GM23338 (cell line): ENCODE results near the gene R3HDM1. TPM values are rescaled to one million over a fixed set of nuclear protein-coding genes. Genes with fewer than 3 reads are reported as not detected.

Source experiments
- ATAC-seq: fragments of 200-7000 bp; cut with Tn5 transposase; 3 replicates; pipeline ENCODE4 v1.9.1; 2020
- DNase-seq: peaks from one replicate; pipeline ENCODE4 v3.0.0-alpha.2; 2015; ENCODE audit warnings: low spot score
- H2AFZ ChIP-seq: fragments of 200-600 bp; sonication (generic); 2 replicates; pipeline ENCODE4 v1.8.0; 2016; ENCODE audit warnings: antibody characterized with exemption, mild to moderate bottlenecking, moderate library complexity
- H3F3A ChIP-seq: fragments of 200-600 bp; sonication (generic); replicated peaks from 2 replicates; pipeline ENCODE4 v1.8.0; 2017; ENCODE audit warnings: antibody characterized with exemption, mixed run types, low read depth
- H3K27ac ChIP-seq: fragments of 200-600 bp; sonication (generic); 2 replicates; pipeline ENCODE4 v1.6.1; 2016; ENCODE audit warnings: low read depth
- H3K27me3 ChIP-seq: fragments of 200-600 bp; sonication (generic); 2 replicates; pipeline ENCODE4 v1.8.0; 2016; ENCODE audit warnings: mild to moderate bottlenecking, mixed run types, moderate library complexity; ENCODE audit not compliant: insufficient read depth
- H3K36me3 ChIP-seq: fragments of 200-600 bp; sonication (generic); 2 replicates; pipeline ENCODE4 v1.8.0; 2016; ENCODE audit warnings: mild to moderate bottlenecking; ENCODE audit not compliant: insufficient read depth
- H3K4me1 ChIP-seq: fragments of 200-600 bp; sonication (generic); 2 replicates; pipeline ENCODE4 v1.8.0; 2016; ENCODE audit warnings: mild to moderate bottlenecking, moderate library complexity; ENCODE audit not compliant: insufficient read depth
- H3K4me2 ChIP-seq: fragments of 200-600 bp; sonication (generic); 2 replicates; pipeline ENCODE4 v1.7.1; 2017; ENCODE audit warnings: mixed run types
- H3K4me3 ChIP-seq: fragments of 200-600 bp; sonication (generic); 2 replicates; pipeline ENCODE4 v1.6.1; 2016; ENCODE audit warnings: mixed run types
- H3K79me2 ChIP-seq: fragments of 200-600 bp; sonication (generic); replicated peaks from 2 replicates; pipeline ENCODE4 v1.8.0; 2017; ENCODE audit warnings: mild to moderate bottlenecking; ENCODE audit not compliant: insufficient read depth
- H3K9me2 ChIP-seq: fragments of 200-600 bp; sonication (generic); 2 replicates; pipeline ENCODE4 v1.8.0; 2017; ENCODE audit not compliant: insufficient read depth
- H4K20me1 ChIP-seq: fragments of 200-600 bp; sonication (generic); replicated peaks from 2 replicates; pipeline ENCODE4 v1.8.0; 2017; ENCODE audit warnings: mild to moderate bottlenecking; ENCODE audit not compliant: insufficient read depth
- H3K27ac Mint-ChIP-seq: 2 replicates; pipeline ENCODE4 v1.8.0; 2020; ENCODE audit warnings: inconsistent platforms, mild to moderate bottlenecking, moderate library complexity, mixed read lengths
- H3K27me3 Mint-ChIP-seq: 3 replicates; pipeline ENCODE4 v1.8.0; 2022; ENCODE audit warnings: low read depth, mild to moderate bottlenecking, moderate library complexity, mixed read lengths, inconsistent platforms; ENCODE audit not compliant: insufficient read depth, poor library complexity
- H3K36me3 Mint-ChIP-seq: 3 replicates; pipeline ENCODE4 v1.8.0; 2021; ENCODE audit warnings: low read depth, mild to moderate bottlenecking, inconsistent platforms, moderate library complexity, mixed read lengths
- H3K4me1 Mint-ChIP-seq: 3 replicates; pipeline ENCODE4 v1.8.0; 2020; ENCODE audit warnings: mild to moderate bottlenecking, inconsistent platforms, mixed read lengths
- H3K4me3 Mint-ChIP-seq: 3 replicates; pipeline ENCODE4 v1.8.0; 2021; ENCODE audit warnings: moderate library complexity, mild to moderate bottlenecking, inconsistent platforms, mixed read lengths
- H3K9me3 Mint-ChIP-seq: 3 replicates; pipeline ENCODE4 v1.8.0; 2020; ENCODE audit warnings: moderate library complexity, mild to moderate bottlenecking, inconsistent platforms, mixed read lengths
- EZH2 ChIP-seq: fragments of 200-600 bp; sonication (generic); IDR thresholded peaks from one replicate; pipeline ENCODE4 v1.8.0; 2017; ENCODE audit warnings: antibody characterized with exemption, mild to moderate bottlenecking, low read depth; ENCODE audit not compliant: unreplicated experiment
- EZH2phosphoT487 ChIP-seq: fragments of 200-600 bp; sonication (generic); IDR thresholded peaks from one replicate; pipeline ENCODE4 v1.8.1; 2018; ENCODE audit warnings: antibody characterized with exemption; ENCODE audit not compliant: unreplicated experiment
- JUNB ChIP-seq: IDR thresholded peaks from one replicate; pipeline ENCODE4 v1.6.1; 2016; ENCODE audit warnings: antibody characterized with exemption; ENCODE audit not compliant: unreplicated experiment
- ZNF114 ChIP-seq: fragments of 250-450 bp; sonication (Bioruptor Pico); IDR thresholded peaks from 2 replicates; pipeline ENCODE4 v1.5.0; 2020; ENCODE audit warnings: mild to moderate bottlenecking, moderate library complexity
- ZNF331 ChIP-seq: fragments of 250-450 bp; sonication (Bioruptor Pico); IDR thresholded peaks from 2 replicates; pipeline ENCODE4 v1.5.0; 2020; ENCODE audit warnings: low read depth, mild to moderate bottlenecking, moderate library complexity
- polyA plus RNA-seq: library from polyadenylated mRNA; unstranded; fragments of >200 nt; fragmentation: Nextera tagmentation; extraction: Ambion mirVana; gene quantifications from 2 replicates; pipeline ENCODE4 v1.2.1, GENCODE V29; 2016
- total RNA-seq: library from RNA; depleted of rRNA; stranded (reverse); fragments of >200 nt; shearing (Covaris generic); gene quantifications from 2 replicates; pipeline ENCODE4 v1.2.3, GENCODE V29; 2014
- TF ChIP-seq, protein P1 (sequence below): IDR thresholded peaks from one replicate; pipeline ENCODE4 v1.6.1; 2018; ENCODE audit warnings: antibody characterized with exemption; ENCODE audit not compliant: unreplicated experiment
- TF ChIP-seq, protein P2 (sequence below): fragments of 250-450 bp; sonication (Bioruptor Pico); IDR thresholded peaks from 2 replicates; pipeline ENCODE4 v1.5.0; 2020; ENCODE audit warnings: mild to moderate bottlenecking, moderate library complexity

R3HDM1 gene
- total and polyA plus RNA-seq, 2 experiments from 2014 or later: 63.1 to 88.8 TPM

GRCh38 chr2:135485441-135485840 lies 45.8 kb upstream of the R3HDM1 start (continued):
- TF ChIP-seq EZH2phosphoT487 (no peak), JUNB (no peak), ZNF331 (no peak)

- H3F3A ChIP-seq: no peaks in the 10 kb centered on the region
- Mint-ChIP-seq H3K27ac (no peak overlapping the region), H3K36me3 (peaks cover 35% of the 10 kb centered on the region), H3K4me3 (no peak overlapping the region), H3K27me3 (peaks cover 2% of the 10 kb centered on the region), H3K9me3 (peaks cover 11% of the 10 kb centered on the region; the same call in 1 of the 3 replicates), H3K4me1 (no peaks in the 10 kb centered on the region; the same call in 2 of the 3 replicates)
- H3K4me1 ChIP-seq: no peaks in the 10 kb centered on the region
- H3K36me3 ChIP-seq: no peaks in the 10 kb centered on the region
- no peak overlapping the region for H3K4me3 ChIP-seq
- H3K27me3 ChIP-seq: no peaks in the 10 kb centered on the region
- H2AFZ ChIP-seq: no peak overlapping the region
- ATAC-seq: no peak
- TF ChIP-seq, protein P1, sequence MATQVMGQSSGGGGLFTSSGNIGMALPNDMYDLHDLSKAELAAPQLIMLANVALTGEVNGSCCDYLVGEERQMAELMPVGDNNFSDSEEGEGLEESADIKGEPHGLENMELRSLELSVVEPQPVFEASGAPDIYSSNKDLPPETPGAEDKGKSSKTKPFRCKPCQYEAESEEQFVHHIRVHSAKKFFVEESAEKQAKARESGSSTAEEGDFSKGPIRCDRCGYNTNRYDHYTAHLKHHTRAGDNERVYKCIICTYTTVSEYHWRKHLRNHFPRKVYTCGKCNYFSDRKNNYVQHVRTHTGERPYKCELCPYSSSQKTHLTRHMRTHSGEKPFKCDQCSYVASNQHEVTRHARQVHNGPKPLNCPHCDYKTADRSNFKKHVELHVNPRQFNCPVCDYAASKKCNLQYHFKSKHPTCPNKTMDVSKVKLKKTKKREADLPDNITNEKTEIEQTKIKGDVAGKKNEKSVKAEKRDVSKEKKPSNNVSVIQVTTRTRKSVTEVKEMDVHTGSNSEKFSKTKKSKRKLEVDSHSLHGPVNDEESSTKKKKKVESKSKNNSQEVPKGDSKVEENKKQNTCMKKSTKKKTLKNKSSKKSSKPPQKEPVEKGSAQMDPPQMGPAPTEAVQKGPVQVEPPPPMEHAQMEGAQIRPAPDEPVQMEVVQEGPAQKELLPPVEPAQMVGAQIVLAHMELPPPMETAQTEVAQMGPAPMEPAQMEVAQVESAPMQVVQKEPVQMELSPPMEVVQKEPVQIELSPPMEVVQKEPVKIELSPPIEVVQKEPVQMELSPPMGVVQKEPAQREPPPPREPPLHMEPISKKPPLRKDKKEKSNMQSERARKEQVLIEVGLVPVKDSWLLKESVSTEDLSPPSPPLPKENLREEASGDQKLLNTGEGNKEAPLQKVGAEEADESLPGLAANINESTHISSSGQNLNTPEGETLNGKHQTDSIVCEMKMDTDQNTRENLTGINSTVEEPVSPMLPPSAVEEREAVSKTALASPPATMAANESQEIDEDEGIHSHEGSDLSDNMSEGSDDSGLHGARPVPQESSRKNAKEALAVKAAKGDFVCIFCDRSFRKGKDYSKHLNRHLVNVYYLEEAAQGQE: no peak
- no peak for TF ChIP-seq EZH2
- no peak for TF ChIP-seq ZNF331
- TF ChIP-seq, protein P2, sequence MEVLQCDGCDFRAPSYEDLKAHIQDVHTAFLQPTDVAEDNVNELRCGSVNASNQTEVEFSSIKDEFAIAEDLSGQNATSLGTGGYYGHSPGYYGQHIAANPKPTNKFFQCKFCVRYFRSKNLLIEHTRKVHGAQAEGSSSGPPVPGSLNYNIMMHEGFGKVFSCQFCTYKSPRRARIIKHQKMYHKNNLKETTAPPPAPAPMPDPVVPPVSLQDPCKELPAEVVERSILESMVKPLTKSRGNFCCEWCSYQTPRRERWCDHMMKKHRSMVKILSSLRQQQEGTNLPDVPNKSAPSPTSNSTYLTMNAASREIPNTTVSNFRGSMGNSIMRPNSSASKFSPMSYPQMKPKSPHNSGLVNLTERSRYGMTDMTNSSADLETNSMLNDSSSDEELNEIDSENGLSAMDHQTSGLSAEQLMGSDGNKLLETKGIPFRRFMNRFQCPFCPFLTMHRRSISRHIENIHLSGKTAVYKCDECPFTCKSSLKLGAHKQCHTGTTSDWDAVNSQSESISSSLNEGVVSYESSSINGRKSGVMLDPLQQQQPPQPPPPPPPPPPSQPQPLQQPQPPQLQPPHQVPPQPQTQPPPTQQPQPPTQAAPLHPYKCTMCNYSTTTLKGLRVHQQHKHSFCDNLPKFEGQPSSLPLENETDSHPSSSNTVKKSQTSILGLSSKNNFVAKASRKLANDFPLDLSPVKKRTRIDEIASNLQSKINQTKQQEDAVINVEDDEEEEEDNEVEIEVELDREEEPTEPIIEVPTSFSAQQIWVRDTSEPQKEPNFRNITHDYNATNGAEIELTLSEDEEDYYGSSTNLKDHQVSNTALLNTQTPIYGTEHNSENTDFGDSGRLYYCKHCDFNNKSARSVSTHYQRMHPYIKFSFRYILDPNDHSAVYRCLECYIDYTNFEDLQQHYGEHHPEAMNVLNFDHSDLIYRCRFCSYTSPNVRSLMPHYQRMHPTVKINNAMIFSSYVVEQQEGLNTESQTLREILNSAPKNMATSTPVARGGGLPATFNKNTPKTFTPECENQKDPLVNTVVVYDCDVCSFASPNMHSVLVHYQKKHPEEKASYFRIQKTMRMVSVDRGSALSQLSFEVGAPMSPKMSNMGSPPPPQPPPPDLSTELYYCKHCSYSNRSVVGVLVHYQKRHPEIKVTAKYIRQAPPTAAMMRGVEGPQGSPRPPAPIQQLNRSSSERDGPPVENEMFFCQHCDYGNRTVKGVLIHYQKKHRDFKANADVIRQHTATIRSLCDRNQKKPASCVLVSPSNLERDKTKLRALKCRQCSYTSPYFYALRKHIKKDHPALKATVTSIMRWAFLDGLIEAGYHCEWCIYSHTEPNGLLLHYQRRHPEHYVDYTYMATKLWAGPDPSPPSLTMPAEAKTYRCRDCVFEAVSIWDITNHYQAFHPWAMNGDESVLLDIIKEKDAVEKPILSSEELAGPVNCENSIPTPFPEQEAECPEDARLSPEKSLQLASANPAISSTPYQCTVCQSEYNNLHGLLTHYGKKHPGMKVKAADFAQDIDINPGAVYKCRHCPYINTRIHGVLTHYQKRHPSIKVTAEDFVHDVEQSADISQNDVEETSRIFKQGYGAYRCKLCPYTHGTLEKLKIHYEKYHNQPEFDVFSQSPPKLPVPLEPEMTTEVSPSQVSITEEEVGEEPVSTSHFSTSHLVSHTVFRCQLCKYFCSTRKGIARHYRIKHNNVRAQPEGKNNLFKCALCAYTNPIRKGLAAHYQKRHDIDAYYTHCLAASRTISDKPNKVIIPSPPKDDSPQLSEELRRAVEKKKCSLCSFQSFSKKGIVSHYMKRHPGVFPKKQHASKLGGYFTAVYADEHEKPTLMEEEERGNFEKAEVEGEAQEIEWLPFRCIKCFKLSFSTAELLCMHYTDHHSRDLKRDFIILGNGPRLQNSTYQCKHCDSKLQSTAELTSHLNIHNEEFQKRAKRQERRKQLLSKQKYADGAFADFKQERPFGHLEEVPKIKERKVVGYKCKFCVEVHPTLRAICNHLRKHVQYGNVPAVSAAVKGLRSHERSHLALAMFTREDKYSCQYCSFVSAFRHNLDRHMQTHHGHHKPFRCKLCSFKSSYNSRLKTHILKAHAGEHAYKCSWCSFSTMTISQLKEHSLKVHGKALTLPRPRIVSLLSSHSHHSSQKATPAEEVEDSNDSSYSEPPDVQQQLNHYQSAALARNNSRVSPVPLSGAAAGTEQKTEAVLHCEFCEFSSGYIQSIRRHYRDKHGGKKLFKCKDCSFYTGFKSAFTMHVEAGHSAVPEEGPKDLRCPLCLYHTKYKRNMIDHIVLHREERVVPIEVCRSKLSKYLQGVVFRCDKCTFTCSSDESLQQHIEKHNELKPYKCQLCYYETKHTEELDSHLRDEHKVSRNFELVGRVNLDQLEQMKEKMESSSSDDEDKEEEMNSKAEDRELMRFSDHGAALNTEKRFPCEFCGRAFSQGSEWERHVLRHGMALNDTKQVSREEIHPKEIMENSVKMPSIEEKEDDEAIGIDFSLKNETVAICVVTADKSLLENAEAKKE: no peak
- TF ChIP-seq ZNF114 (CRISPR knock-in tag): no peak
- no peak overlapping the region for H3K27ac ChIP-seq
- no peaks in the 10 kb centered on the region for H3K9me2 ChIP-seq
- DNase-seq: peak; percentile 11
- H4K20me1 ChIP-seq: no peaks in the 10 kb centered on the region
- no peaks in the 10 kb centered on the region for H3K79me2 ChIP-seq
- no peak overlapping the region for H3K4me2 ChIP-seq
Observed at GRCh38 chr2:135490376-135490775, 40.9 kb upstream of the R3HDM1 start.
